ENCODE measurements around the gene SORCS2.

DNA sequence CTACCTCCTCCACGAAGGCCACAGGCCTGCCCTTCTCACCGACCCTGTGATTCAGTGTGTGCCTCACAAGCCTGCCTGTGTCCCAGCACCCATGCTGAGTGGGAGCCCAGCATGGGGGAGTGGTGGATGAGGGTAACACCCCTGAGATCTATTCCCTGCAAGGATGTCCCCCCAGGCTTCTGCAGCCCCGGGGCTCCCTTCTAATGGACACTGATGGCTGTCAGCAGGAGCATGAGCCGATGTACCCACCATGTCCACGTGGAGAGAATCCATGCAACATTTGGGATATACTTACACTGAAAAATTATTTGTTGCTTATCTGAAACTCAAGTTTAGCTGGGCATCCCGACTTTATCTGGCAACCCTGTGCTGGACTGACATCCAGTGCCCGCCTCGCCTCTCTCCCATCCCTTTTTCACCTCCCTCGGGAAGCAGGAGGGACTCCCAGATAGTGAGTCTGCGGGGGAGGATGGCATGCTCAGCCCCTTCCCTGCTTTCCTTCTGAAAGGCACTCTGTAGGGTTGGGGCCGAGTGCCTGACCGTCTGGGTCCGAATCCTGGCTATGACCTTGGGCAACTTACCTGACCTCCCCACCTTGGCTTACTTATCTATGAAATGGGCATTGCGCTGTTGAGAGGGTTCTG lies 46.9 kb upstream of the SORCS2 start:
- TF ChIP-seq, protein P1, sequence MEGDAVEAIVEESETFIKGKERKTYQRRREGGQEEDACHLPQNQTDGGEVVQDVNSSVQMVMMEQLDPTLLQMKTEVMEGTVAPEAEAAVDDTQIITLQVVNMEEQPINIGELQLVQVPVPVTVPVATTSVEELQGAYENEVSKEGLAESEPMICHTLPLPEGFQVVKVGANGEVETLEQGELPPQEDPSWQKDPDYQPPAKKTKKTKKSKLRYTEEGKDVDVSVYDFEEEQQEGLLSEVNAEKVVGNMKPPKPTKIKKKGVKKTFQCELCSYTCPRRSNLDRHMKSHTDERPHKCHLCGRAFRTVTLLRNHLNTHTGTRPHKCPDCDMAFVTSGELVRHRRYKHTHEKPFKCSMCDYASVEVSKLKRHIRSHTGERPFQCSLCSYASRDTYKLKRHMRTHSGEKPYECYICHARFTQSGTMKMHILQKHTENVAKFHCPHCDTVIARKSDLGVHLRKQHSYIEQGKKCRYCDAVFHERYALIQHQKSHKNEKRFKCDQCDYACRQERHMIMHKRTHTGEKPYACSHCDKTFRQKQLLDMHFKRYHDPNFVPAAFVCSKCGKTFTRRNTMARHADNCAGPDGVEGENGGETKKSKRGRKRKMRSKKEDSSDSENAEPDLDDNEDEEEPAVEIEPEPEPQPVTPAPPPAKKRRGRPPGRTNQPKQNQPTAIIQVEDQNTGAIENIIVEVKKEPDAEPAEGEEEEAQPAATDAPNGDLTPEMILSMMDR (IDR thresholded peaks at IDR 0.05): no peak
- TF ChIP-seq EZH2 (IDR thresholded peaks at IDR 0.05): no peak

Measured in neural progenitor cell (in vitro differentiated cells).